T-cell (primary cell): ENCODE data around the gene RARG. TPM values are rescaled to one million over a fixed set of nuclear protein-coding genes. Genes with fewer than 3 reads are reported as not detected.
A peak's percentile ranks its signal among the peaks of the same experiment; 100 is the strongest.

Experiments
- ATAC-seq, 4 experiments: fragments of 200-7000 bp in 3 of 4; fragments of 150-1000 bp in 1 of 4; cut with Tn5 transposase; replicated peaks in 1 of 4; 1 replicate in 3 of 4; 2 replicates in 1 of 4; pipeline ENCODE4 v1.10.0; 2021; ENCODE audit warnings: moderate library complexity in 3 of 4, mild to moderate bottlenecking in 2 of 4, moderate number of reproducible peaks in 1 of 4
- CTCF ChIA-PET, 2 donors: fragments of 300-600 bp; sonication (Branson Sonifier 250); formaldehyde crosslinking; loops; one replicate each; lab custom pipeline; 2022; ENCODE audit warnings: antibody characterized with exemption in 2 of 2; lab: Charles Lee
- POLR2A ChIA-PET, 2 donors: fragments of 300-600 bp; sonication (Branson Sonifier 250); formaldehyde crosslinking; loops; one replicate each; lab custom pipeline; 2022; ENCODE audit warnings: antibody characterized with exemption in 2 of 2; lab: Charles Lee
- DNase-seq, 35 experiments: peaks; one replicate each; pipeline versions ENCODE4 v3.0.0 to v3.0.0-alpha.2; 2013 to 2023
- H3K27ac ChIP-seq: one replicate; pipeline ENCODE4 v1.5.1; 2013; ENCODE audit warnings: low read length
- H3K27me3 ChIP-seq, 2 experiments: replicated peaks in 1 of 2; 1 replicate in 1 of 2; 2 replicates in 1 of 2; pipeline versions ENCODE4 v1.6.1 to v1.7.0; 2013; ENCODE audit warnings: low read length in 1 of 2, mixed read lengths in 1 of 2; ENCODE audit not compliant: control insufficient read depth in 2 of 2, insufficient read depth in 2 of 2; ENCODE audit errors: extremely low read depth in 1 of 2
- H3K36me3 ChIP-seq, 2 donors: 1 replicate in 1 of 2; 2 replicates in 1 of 2; pipeline versions ENCODE4 v1.6.1 to v1.7.0; 2013; ENCODE audit warnings: low read length in 1 of 2; ENCODE audit not compliant: control insufficient read depth in 2 of 2, insufficient read depth in 1 of 2; ENCODE audit errors: extremely low read depth in 1 of 2
- H3K4me1 ChIP-seq, 2 experiments: 1 replicate in 1 of 2; 2 replicates in 1 of 2; pipeline versions ENCODE4 v1.6.1 to v1.7.0; 2013; ENCODE audit warnings: low read length in 2 of 2, mixed read lengths in 1 of 2; ENCODE audit not compliant: insufficient read depth in 2 of 2, control insufficient read depth in 1 of 2; ENCODE audit errors: extremely low read depth in 1 of 2
- H3K4me3 ChIP-seq, 2 donors: 1 replicate in 1 of 2; 2 replicates in 1 of 2; pipeline versions ENCODE4 v1.5.1 to v1.7.0; 2013; ENCODE audit warnings: mild to moderate bottlenecking in 2 of 2, low read length in 1 of 2, moderate library complexity in 1 of 2; ENCODE audit not compliant: control insufficient read depth in 1 of 2; ENCODE audit errors: extremely low read depth in 1 of 2
- H3K9me3 ChIP-seq: 2 replicates; pipeline ENCODE4 v1.7.0; 2013
- H3K27ac Mint-ChIP-seq, 2 donors: one replicate each; pipeline ENCODE4 v1.8.0; 2020 to 2021; ENCODE audit warnings: mild to moderate bottlenecking in 2 of 2, mixed read lengths in 2 of 2
- H3K27me3 Mint-ChIP-seq, 2 donors: one replicate each; pipeline ENCODE4 v1.8.0; 2021 to 2022; ENCODE audit warnings: mixed read lengths in 2 of 2
- H3K36me3 Mint-ChIP-seq: one replicate; pipeline ENCODE4 v1.8.0; 2021; ENCODE audit warnings: mixed read lengths
- H3K4me1 Mint-ChIP-seq, 3 donors: one replicate each; pipeline ENCODE4 v1.8.0; 2020 to 2022; ENCODE audit warnings: mixed read lengths in 3 of 3, mild to moderate bottlenecking in 1 of 3
- H3K4me3 Mint-ChIP-seq, 3 donors: one replicate each; pipeline ENCODE4 v1.8.0; 2020 to 2022; ENCODE audit warnings: mild to moderate bottlenecking in 3 of 3, mixed read lengths in 3 of 3, moderate library complexity in 3 of 3
- H3K9me3 Mint-ChIP-seq, 3 donors: one replicate each; pipeline ENCODE4 v1.8.0; 2020 to 2022; ENCODE audit warnings: mixed read lengths in 3 of 3
- WGBS: methylation state at CpG from one replicate; pipeline ENCODE4 v1.1.5; 2013; ENCODE audit warnings: missing lambda C conversion rate; ENCODE audit not compliant: insufficient coverage; 5-methylcytosine and 5-hydroxymethylcytosine counted together
- total RNA-seq, 35 experiments: library from RNA in 6 of 35; stranded (reverse) in 6 of 35; fragments of 120-200 nt in 1 of 35; gene quantifications; one replicate each; pipeline versions ENCODE4 v1.2.1 to v1.2.4 and lab custom pipeline; 2013 to 2026

RARG gene
- total RNA-seq, 5 donors from 2014 or later (not counting 1 experiment from before 2014, with no cell fraction given) = 20.3 to 91.3 (median 74.2) TPM

DNA sequence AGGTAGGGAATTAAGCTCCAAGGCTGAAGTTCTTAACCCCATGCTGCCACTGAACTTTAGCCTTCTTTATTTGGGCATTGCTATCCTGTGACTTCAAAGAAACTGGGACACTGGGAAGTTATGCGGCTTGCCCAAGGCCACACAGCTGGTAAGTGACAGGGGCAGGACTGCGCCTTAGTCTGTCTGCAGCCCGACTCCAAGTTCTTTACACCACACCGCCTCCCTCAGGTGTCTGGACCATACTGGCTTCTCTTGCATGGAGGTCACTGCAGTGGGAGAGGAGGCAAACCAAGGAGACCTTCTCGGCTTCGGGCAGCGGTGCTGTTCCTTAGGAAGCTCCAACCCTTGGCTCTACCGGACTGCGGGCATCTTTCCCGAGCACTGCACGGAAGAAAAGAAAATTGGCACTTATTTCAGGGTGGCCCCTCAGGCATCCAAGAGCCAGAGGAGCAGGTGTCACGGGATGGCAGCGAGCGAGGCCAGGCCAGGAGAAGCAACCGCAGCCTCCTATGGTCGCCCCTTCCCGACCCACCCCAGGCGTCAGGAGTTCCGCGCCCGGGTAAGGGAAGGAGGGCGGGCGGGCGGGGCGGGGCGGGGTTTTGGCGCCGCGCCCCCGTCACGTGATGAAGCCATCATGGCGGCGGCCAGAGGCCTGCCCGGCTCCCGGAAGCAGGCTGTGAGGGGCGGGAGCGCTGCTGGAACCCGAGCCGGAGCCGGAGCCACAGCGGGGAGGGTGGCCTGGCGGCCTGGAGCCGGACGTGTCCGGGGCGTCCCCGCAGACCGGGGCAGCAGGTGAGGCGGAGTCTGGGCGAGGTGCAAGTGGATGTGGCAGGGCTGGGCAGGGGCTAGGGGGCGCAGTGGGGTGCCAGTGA is 19.7 kb upstream of the RARG start:
- Histone ChIP-seq H3K9me3 (no peaks in the 10 kb centered on the region), H3K27ac (peak overlapping the region; percentile 62), H3K4me1 (peaks cover 26 to 51% of the 10 kb centered on the region in 2 experiments), H3K27me3 (no peaks in the 10 kb centered on the region), H3K36me3 (peaks cover 0 to 5% of the 10 kb centered on the region in 2 donors), H3K4me3 (peak overlapping the region; percentile 63 to 76)
- Mint-ChIP-seq H3K27ac (peak overlapping the region; percentile 96 to 97), H3K4me1 (peaks cover 38 to 53% (median 46%) of the 10 kb centered on the region in 3 donors), H3K27me3 (no peaks in the 10 kb centered on the region), H3K9me3 (no peaks in the 10 kb centered on the region), H3K4me3 (peak overlapping the region; percentile 85 to 99 (median 96)), H3K36me3 (peaks cover 5% of the 10 kb centered on the region)
- CTCF ChIA-PET = interaction anchor here (0.9 to 3.0 kb wide), 18 partner anchors 15 to 91 kb away, joined by 3 to 22 read pairs (median 4); partner anchors contain the start of genes AAAS (in 1 of the 2) and ESPL1 (in 1 of the 2)
- DNase-seq (peak; percentile 32 to 82 (median 60)), ATAC-seq (peak; percentile 86 to 91 (median 88))
- WGBS = under 1% methylated on average over 38 of the region's 51 CpGs
- POLR2A ChIA-PET = interaction anchor here in 1 of 2 donors (0.6 kb wide), 1 partner anchor 239 kb away, joined by 3 read pairs; no protein-coding TSS in a partner anchor

DNA sequence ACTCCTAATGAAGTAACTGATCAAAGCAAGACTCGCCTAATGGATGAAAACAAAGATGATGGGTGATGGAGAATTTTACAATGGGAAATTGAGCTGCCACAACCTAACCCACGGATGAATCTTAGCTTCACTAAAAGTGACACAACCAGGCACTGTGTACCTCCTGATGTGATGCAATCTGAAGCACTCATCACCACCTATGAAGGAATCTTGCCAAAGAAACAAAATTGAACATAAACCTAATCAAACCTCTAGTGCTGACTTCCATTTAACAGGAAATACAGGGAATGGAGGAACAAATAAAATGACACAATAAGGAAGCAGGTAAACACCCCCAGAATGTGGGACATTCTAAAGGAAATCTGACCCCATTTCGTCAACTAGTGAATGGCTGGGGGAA is 13.3 kb upstream of the RARG start:
- Mint-ChIP-seq H3K36me3 (no peaks in the 10 kb centered on the region), H3K4me3 (no peak overlapping the region), H3K9me3 (no peaks in the 10 kb centered on the region), H3K27me3 (peaks cover 5% of the 10 kb centered on the region in 2 donors), H3K27ac (no peak overlapping the region), H3K4me1 (peaks cover 0 to 9% (median 8%) of the 10 kb centered on the region in 3 donors)
- POLR2A ChIA-PET = no interaction called here
- H3K36me3 ChIP-seq = no peaks in the 10 kb centered on the region
- no CpG with 5 or more reads among the region's 3 CpGs for WGBS
- DNase-seq (no peak), ATAC-seq (no peak)
- H3K4me3 ChIP-seq = no peak overlapping the region
- H3K27me3 ChIP-seq = peaks cover 0 to 14% of the 10 kb centered on the region in 2 experiments
- H3K27ac ChIP-seq = no peak overlapping the region
- no peaks in the 10 kb centered on the region for H3K4me1 ChIP-seq
- no peaks in the 10 kb centered on the region for H3K9me3 ChIP-seq
- CTCF ChIA-PET = interaction anchor here (0.7 to 1.1 kb wide), 4 partner anchors 8 to 248 kb away, joined by 3 to 6 read pairs (median 4); no protein-coding TSS in a partner anchor

DNA sequence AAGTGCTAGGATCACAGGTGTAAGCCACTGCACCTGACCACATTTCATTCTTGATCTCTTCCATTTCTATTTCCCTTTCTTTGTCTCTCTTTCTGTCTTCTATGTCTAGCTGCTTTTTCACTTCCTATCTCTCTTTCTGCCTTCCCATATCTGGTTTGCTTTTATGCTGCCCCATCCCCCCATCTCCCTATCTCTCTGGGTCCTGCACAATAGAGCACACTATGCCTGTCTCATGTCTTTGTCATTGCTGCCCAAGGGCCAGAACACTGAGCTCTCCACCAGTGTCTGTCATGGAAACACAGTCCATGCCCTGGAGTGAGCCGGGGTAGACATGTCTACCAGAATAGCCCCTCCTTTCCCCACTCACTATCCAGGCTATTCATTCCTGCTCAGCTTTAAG is 12.3 kb upstream of the RARG start:
- Mint-ChIP-seq H3K9me3 (no peaks in the 10 kb centered on the region), H3K27me3 (peaks cover 5% of the 10 kb centered on the region in 2 donors), H3K4me1 (peaks cover 0 to 9% (median 8%) of the 10 kb centered on the region in 3 donors), H3K4me3 (no peak overlapping the region), H3K27ac (no peak overlapping the region), H3K36me3 (no peaks in the 10 kb centered on the region)
- no peak overlapping the region for H3K27ac ChIP-seq
- ATAC-seq = no peak
- no peaks in the 10 kb centered on the region for H3K36me3 ChIP-seq
- POLR2A ChIA-PET = interaction anchor here in 1 of 2 donors (0.5 kb wide), 1 partner anchor 163 kb away, joined by 3 read pairs; no protein-coding TSS in a partner anchor
- peaks cover 0 to 14% of the 10 kb centered on the region in 2 experiments for H3K27me3 ChIP-seq
- DNase-seq = no peak
- no peaks in the 10 kb centered on the region for H3K9me3 ChIP-seq
- CTCF ChIA-PET = interaction anchor here (0.9 to 1.1 kb wide), 3 partner anchors 9 to 30 kb away, joined by 3 to 6 read pairs (median 4); no protein-coding TSS in a partner anchor
- WGBS = 100% methylated on average over 1 of the region's 1 CpG
- no peaks in the 10 kb centered on the region for H3K4me1 ChIP-seq
- no peak overlapping the region for H3K4me3 ChIP-seq

DNA sequence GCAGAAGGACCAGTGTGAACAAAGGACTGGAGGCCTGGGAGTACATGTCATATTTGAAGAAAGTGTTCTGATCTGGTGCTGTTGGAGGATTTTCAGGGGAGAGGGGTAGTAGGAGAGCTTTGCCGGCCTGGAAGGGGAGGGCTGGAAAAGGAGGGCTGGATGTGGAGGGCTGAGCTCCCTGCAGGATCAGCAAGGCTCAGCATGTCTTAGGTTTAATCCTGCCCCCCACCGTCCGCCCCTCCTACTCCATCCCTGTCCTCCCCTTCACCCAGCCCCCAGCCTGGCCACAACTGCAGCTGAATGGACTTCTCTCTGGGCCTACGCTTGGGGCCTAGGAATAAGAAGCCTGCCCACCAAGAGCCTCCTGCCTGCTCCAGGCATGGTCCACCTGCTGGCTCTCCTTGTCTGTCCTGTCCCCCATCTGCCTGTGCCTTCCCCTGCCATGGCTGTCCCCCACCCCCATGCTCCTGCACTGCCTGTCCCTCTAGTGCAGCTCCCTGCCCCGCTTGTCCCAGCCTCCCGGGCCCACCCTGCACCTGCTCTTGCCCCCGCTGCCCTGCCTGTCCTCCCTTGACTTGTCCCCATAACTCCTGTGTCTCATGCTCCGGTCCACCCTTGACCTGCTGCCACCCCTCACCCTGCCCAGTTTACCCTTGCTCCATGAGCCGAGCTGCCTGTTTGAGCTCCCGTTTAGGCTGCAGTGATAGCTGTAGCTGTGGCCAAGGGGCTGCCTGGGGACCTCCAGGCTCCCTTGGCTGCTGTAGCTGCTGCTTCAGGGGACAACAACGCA is 9.8 kb upstream of the RARG start:
- no peak for DNase-seq
- Mint-ChIP-seq H3K27me3 (peaks cover 5% of the 10 kb centered on the region in 2 donors), H3K36me3 (no peaks in the 10 kb centered on the region), H3K4me1 (peaks cover 9 to 19% (median 17%) of the 10 kb centered on the region in 3 donors), H3K9me3 (no peaks in the 10 kb centered on the region), H3K27ac (no peak overlapping the region), H3K4me3 (no peak overlapping the region)
- Histone ChIP-seq H3K4me1 (peaks cover 0 to 4% of the 10 kb centered on the region in 2 experiments), H3K9me3 (no peaks in the 10 kb centered on the region), H3K4me3 (no peak overlapping the region), H3K36me3 (no peaks in the 10 kb centered on the region), H3K27me3 (peaks cover 0 to 14% of the 10 kb centered on the region in 2 experiments), H3K27ac (no peak overlapping the region)
- no peak for ATAC-seq
- 88% methylated on average over 9 of the region's 11 CpGs for WGBS
- CTCF ChIA-PET = no interaction called here
- POLR2A ChIA-PET = interaction anchor here in 1 of 2 donors (0.6 kb wide), 1 partner anchor 18 kb away, joined by 4 read pairs; no protein-coding TSS in a partner anchor

DNA sequence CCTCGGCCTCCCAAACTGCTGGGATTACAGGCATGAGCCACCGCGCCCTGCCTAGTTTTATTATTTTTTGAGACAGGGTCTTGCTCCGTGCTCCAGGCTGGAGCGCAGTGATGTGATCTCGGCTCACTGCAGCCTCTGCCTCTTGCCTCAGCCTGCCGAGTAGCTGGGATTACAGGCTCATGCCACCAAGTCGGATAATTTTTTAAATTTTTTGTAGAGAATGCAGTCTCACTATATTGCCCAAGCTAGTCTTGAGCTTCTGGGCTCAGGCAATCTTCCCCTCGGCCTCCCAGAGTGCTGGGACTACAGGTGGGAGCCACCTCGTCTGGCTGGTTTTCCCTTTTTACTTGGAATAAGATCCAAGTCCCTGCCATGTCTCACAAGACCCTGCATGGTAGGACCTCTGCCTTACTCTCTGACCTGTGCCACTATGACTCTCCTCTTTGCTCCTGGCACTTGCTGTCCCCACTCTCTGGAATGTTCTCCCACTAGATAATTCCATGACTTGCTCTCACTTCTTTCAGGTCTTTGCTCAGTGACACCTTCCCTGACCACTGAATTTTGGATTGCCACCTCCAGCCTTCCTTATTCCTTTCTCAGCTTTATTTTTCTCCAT is 7.7 kb upstream of the RARG start:
- no peaks in the 10 kb centered on the region for H3K9me3 Mint-ChIP-seq
- ATAC-seq (no peak), DNase-seq (no peak)
- no peak overlapping the region for H3K4me3 Mint-ChIP-seq
- Histone ChIP-seq H3K27ac (no peak overlapping the region), H3K9me3 (no peaks in the 10 kb centered on the region), H3K4me1 (peaks cover 8 to 24% of the 10 kb centered on the region in 2 experiments), H3K4me3 (no peak overlapping the region), H3K36me3 (no peaks in the 10 kb centered on the region), H3K27me3 (peaks cover 0 to 14% of the 10 kb centered on the region in 2 experiments)
- H3K36me3 Mint-ChIP-seq = no peaks in the 10 kb centered on the region
- 90% methylated on average over 10 of the region's 10 CpGs for WGBS
- POLR2A ChIA-PET = interaction anchor here in 1 of 2 donors (0.6 kb wide), 1 partner anchor 194 kb away, joined by 4 read pairs; no protein-coding TSS in a partner anchor
- peak overlapping the region in 1 of 2 donors; percentile 23 for H3K27ac Mint-ChIP-seq
- H3K27me3 Mint-ChIP-seq = peaks cover 0 to 5% of the 10 kb centered on the region in 2 donors
- peaks cover 26 to 38% (median 30%) of the 10 kb centered on the region in 3 donors for H3K4me1 Mint-ChIP-seq
- CTCF ChIA-PET = interaction anchor here in 1 of 2 donors (0.5 kb wide), 1 partner anchor 120 kb away, joined by 4 read pairs; no protein-coding TSS in a partner anchor
